Measurements from ENCODE around the gene SNAI3. TPM values are rescaled to one million over a fixed set of nuclear protein-coding genes. Genes with fewer than 3 reads are reported as not detected.

SNAI3 gene
- total RNA-seq, 4 donors from 2014 or later = 0.40 to 0.44 TPM; not detected in 2

GRCh38 chr16:88687254-88687576 lies 908 bp upstream of the SNAI3 start:
- 47% methylated on average over 6 of the region's 10 CpGs for WGBS
- Histone ChIP-seq H3K4me3 (no peak overlapping the region), H3K27me3 (peaks cover 76% of the 10 kb centered on the region), H3K4me1 (peaks cover 42% of the 10 kb centered on the region), H3K27ac (no peak overlapping the region), H3K9me3 (no peaks in the 10 kb centered on the region), H3K36me3 (no peaks in the 10 kb centered on the region)
- DNase-seq (ENCODE audit: low spot score in 2 of 2) = no peak
- TF ChIP-seq EP300 (IDR thresholded peaks at IDR 0.05) (no peak), POLR2A (IDR thresholded peaks at IDR 0.05) (no peak), CTCF (IDR thresholded peaks at IDR 0.05) (no peak), POLR2AphosphoS5 (IDR thresholded peaks at IDR 0.05) (no peak)

GRCh38 chr16:88686062-88686438 lies 257 bp downstream of the SNAI3 start:
- Histone ChIP-seq H3K27ac (no peak overlapping the region), H3K4me3 (peak overlapping the region; percentile 57), H3K36me3 (no peaks in the 10 kb centered on the region), H3K9me3 (no peaks in the 10 kb centered on the region), H3K27me3 (peaks cover 81% of the 10 kb centered on the region), H3K4me1 (peaks cover 48% of the 10 kb centered on the region)
- TF ChIP-seq EP300 (IDR thresholded peaks at IDR 0.05) (no peak), CTCF (IDR thresholded peaks at IDR 0.05) (no peak), POLR2A (IDR thresholded peaks at IDR 0.05) (no peak), POLR2AphosphoS5 (IDR thresholded peaks at IDR 0.05) (no peak)
- no peak for DNase-seq (ENCODE audit: low spot score in 2 of 2)
- 0% methylated on average over 1 of the region's 25 CpGs for WGBS

GRCh38 chr16:88685156-88686061 lies 898 bp downstream of the SNAI3 start:
- H3K36me3 ChIP-seq = no peaks in the 10 kb centered on the region
- WGBS = 3% methylated on average over 16 of the region's 33 CpGs
- H3K27ac ChIP-seq = no peak overlapping the region
- H3K27me3 ChIP-seq = peaks cover 81% of the 10 kb centered on the region
- peak overlapping the region; percentile 57 for H3K4me3 ChIP-seq
- TF ChIP-seq CTCF (IDR thresholded peaks at IDR 0.05) = peak; percentile 6 to 52
- TF ChIP-seq POLR2A (IDR thresholded peaks at IDR 0.05) = no peak
- peak in 1 of 2 donors; percentile 59 for DNase-seq (ENCODE audit: low spot score in 2 of 2)
- no peaks in the 10 kb centered on the region for H3K9me3 ChIP-seq
- H3K4me1 ChIP-seq = peaks cover 46% of the 10 kb centered on the region

- Histone ChIP-seq H3K36me3 (no peaks in the 10 kb centered on the region), H3K4me1 (peaks cover 46% of the 10 kb centered on the region), H3K27ac (no peak overlapping the region), H3K4me3 (peak overlapping the region; percentile 57), H3K27me3 (peaks cover 75% of the 10 kb centered on the region), H3K9me3 (no peaks in the 10 kb centered on the region)
- TF ChIP-seq CTCF (IDR thresholded peaks at IDR 0.05) (no peak), POLR2A (IDR thresholded peaks at IDR 0.05) (no peak), EP300 (IDR thresholded peaks at IDR 0.05) (no peak), POLR2AphosphoS5 (IDR thresholded peaks at IDR 0.05) (no peak)
- no peak for DNase-seq (ENCODE audit: low spot score in 2 of 2)
- WGBS = 69% methylated on average over 14 of the region's 15 CpGs
These were observed 1.6 kb downstream of the SNAI3 start for GRCh38 chr16:88684569-88685155.

- peaks cover 67% of the 10 kb centered on the region for H3K27me3 ChIP-seq
- WGBS = 53% methylated on average over 10 of the region's 21 CpGs
- no peaks in the 10 kb centered on the region for H3K9me3 ChIP-seq
- H3K4me1 ChIP-seq = peaks cover 33% of the 10 kb centered on the region
- peak overlapping the region; percentile 70 for H3K27ac ChIP-seq
- H3K4me3 ChIP-seq = no peak overlapping the region
- H3K36me3 ChIP-seq = no peaks in the 10 kb centered on the region
- no peak for TF ChIP-seq EP300 (IDR thresholded peaks at IDR 0.05)
- no peak for TF ChIP-seq CTCF (IDR thresholded peaks at IDR 0.05)
- TF ChIP-seq POLR2A (IDR thresholded peaks at IDR 0.05) = no peak
- no peak for TF ChIP-seq POLR2AphosphoS5 (IDR thresholded peaks at IDR 0.05)
- peak in 1 of 2 donors; percentile 70 for DNase-seq (ENCODE audit: low spot score in 2 of 2)
These were observed 4.4 kb downstream of the SNAI3 start for GRCh38 chr16:88681709-88682451.
